ENCODE measurements around the gene CFAP46.
"Not testable (repeated sequence)": the region's sequence is repeated elsewhere in the genome, so short reads cannot be mapped to it uniquely, and the experiment has no call there.

Gene CFAP46

DNA sequence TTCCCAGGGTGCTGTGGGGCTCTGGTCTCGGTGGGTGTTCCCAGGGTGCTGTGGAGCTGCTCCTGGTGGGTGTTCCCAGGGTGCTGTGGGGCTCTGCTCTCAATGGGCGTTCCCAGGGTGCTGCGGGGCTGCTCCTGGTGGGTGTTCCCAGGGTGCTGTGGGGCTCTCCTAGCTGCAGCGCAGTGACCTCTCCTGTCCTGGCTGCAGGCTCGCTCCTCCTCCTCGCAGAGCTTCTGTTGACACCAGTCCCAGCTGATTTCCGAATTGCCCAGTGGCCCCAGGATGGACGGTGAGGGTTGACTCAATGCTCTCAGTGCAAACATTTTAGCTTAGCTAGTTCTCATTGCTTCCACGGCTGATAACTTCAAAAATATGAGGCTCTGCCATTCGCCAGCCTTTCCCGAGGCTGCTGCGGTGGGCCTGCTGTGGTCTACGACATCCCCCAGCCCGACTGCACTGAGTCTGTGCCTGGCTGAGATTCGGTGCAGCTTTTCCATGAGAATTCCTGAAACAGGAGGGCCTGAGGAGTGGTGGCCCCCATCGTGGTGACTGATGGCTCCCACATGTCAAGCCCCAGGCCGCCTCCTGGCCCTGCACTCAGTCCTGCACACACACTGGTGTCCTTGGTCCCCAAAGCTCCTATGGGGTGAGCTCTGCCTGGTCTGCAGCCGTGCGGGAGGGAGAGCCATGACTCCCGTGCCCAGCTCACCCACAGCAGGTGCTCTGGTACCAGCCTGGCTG is 98.1 kb downstream of the CFAP46 start:
- no peak for DNase-seq (ENCODE audit: low spot score)

DNA sequence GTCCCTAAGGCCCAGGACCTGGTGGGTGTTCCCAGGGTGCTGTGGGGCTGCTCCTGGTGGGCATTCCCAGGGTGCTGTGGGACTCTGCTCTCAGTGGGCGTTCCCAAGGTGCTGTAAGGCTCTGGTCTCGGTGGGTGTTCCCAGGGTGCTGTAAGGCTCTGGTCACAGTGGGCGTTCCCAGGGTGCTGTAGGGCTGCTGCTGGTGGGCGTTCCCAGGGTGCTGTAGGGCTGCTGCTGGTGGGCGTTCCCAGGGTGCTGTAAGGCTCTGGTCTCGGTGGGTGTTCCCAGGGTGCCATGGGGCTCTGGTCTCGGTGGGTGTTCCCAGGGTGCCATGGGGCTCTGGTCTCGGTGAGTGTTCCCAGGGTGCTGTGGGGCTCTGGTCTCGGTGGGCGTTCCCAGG is 99.1 kb downstream of the CFAP46 start:
- DNase-seq (ENCODE audit: low spot score) = not testable (repeated sequence)

DNA sequence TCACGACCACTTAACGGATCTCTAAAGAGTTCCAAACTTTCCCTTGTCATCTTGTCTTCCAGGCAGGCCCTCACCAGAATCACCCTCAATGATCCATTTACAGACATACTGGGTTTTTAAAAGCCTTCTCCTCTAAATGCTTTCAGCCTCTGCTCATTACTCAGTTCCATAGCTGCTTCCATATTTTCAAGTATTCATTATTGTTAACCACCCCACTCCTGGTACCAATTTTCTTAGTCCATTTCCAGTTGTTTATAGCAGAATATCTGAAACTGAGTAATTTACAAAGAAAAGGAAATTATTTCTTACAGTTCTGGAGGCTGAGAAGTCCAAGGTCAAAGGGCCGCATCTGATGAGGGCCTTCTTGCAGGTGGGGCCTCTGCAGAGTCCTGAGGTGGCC is 100.0 kb downstream of the CFAP46 start:
- DNase-seq (ENCODE audit: low spot score) = no peak

DNA sequence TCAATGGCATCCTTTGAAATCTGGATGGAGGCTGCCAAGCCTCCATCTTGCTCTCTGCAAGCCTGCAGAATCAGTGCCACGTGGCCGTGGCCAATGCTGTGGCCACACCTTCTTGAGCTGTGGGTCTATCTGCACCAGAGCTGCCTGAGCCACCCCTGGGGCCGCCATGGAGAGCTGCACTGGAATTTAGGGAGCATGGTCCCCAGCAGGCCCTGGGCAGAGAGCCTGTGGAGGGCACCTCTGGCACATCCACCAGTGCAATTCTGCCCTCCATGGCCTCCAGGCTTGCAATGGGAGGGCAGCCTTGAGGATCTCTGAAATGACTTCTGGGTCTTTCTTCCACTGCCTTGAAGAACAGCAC is 100.8 kb downstream of the CFAP46 start:
- DNase-seq (ENCODE audit: low spot score) = no peak

DNA sequence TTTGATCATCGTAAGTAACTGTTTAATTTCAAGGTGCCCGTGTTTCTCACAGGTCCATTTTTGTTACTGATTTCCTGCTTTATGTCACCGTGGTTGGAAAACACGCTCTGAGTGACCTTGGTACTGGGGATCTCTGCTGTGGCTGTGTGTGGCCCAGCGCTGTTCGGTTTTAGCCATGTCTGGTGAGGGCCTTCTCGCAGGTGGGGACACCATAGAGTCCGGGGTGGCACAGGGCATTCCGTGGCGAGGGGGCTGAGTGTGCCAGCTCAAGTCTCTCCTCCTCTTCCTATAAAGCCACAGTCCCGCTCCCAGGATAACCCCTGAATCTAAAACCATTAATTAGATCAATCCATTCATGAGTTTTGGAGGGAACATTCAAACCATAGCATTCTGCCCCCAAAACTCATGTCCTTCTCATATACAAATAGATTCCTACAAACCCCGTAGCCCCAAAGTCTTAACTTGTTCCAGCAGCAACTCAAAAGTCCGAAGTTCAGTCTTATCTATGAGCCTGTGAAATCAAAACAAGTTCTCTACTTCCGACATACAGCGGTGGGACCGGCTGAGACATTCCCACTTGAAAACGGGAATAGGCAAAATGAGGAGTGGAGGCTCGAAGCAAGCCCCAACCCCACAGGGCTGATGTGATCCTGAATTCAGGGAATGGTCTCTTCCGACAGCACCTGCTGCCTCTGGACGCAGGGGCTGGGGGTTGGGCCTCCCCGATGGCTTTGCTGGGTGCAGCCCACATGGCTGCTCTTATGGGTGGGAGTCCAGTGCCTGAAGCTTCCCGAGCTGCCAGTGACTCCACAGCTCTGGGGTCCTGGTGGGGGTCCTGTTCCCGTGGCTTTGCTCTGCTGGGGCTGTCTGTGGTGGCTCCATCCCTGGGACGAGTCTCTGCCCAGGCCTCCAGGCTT is 101.4 kb downstream of the CFAP46 start:
- no peak for DNase-seq (ENCODE audit: low spot score)

DNA sequence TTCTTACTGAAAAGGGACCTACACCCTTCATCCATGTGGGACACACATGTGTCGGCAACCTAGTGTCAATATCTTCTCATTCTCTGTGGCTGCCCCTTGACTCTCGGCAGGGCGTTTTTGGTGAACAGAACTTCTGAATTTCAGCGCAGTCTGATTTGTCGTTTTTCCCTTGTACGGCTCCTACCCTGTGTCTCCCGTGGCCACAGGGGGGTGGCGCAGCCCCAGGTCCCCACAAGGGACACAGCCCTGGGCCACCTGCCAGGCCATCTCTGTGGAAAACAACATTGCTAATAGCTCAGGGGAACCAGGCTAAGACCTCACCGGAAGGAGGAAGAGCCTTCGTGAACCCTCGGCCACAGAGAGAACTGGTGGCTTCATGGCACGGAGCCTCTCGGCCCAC is 103.3 kb downstream of the CFAP46 start:
- no peak for DNase-seq (ENCODE audit: low spot score)

DNA sequence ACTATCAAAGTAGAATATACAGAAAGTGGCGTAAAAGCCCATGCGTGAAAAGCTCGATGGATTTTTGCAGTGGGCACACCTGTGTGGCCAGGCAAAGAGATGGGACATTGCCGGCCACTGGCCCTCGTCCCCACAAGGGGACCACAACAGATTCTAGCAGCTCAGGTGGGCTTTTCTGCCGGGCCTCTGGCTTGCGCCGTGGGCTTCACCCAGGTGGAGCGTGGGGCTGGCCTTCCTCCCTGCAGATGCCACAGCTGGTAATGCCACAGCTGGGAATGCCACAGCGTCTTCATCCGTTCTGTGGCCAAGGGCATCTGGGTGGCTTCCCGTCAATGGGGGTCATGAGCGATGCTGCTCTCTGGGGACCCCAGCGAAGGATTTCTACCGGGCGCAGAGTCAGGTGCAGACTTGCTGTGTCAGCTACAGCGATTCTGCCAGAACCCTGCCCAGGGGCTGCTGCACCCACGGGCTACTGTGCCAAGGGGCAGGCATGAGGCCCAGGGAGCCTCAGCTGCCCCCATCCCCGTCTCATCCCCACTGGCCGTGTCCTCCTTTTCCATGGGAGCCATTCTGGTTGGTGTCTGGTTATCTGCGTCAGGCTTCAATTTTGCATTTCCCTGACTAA is 103.9 kb downstream of the CFAP46 start:
- DNase-seq (ENCODE audit: low spot score) = no peak

DNA sequence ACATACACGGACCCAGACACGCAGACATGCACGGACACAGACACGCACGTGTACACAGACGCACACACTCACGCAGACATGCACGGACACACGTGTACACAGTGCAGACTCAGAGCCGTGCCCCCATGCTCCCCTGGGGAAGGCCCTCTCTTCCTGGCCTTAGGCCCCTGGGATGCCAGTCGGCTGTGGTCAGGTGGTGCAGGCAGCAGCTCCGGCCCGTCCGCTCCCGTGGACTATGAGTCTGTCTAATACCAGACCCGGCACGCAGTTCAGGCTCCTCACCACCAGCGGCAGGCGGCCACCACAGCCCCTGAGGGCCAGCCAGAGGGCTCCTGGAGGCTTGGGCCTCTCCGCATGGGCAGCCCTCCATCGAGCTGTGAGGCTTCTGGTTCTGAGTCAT is 104.5 kb downstream of the CFAP46 start:
- no peak for DNase-seq (ENCODE audit: low spot score)

DNA sequence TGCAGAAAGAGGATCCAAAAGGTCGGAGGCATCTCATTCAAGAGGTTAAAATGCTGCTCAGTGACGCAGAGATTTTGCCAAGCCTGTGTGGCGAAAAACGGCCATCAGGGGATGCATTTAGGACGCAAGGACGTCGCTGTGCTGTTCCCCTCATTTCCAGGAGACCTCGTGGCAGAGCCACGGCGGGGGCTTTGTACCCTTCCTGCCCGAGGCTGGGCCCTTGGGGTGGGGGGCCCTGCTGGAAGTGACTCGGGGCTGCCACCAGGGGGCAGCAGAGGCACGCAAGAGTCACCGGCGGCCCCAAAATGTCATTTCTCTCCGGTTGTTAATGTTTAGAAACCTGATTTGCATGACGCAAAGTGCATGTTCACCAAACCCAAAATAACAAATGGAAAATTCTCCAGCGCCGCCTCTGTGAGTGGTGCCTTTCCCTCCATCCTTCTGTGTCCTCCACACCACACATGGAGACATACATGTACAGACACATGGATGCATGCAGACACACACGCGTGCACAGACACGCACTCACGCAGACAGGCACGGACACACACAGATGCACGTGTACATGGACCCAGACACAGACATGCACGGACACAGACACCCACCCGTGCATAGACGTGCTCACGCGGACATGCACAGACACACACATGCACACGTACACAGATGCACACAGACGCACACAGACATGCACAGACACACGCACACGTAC is 105.4 kb downstream of the CFAP46 start:
- DNase-seq (ENCODE audit: low spot score) = peak; percentile 24

DNA sequence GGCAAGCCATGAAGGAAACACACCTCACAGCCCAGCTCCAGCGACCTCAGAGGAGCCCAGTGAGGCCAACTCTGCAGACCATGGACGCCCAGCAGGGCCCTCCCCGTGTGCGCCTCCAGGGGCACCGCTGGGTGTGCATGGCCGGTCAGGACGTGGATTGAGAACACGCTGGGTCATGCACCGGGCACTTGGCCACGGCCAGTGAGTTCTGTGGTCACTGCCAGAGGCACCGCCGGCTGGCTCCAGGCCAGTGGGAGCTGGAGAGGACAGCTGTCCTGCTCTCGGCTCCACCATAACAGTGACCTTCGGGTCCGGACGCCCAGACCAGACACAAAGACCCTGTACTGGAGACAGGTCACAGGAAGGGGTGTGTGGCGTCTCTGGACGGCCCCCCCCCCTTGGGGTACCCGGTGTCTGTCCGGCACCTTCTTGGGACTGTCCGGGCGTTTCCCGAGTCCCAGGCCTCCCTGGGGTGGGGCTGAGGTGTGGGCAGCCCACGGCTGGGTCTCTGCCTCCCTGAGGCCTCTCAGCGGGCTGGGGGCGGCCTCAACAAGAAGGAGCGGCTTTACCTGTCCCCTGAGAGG is 106.0 kb downstream of the CFAP46 start:
- peak; percentile 18 for DNase-seq (ENCODE audit: low spot score)

DNA sequence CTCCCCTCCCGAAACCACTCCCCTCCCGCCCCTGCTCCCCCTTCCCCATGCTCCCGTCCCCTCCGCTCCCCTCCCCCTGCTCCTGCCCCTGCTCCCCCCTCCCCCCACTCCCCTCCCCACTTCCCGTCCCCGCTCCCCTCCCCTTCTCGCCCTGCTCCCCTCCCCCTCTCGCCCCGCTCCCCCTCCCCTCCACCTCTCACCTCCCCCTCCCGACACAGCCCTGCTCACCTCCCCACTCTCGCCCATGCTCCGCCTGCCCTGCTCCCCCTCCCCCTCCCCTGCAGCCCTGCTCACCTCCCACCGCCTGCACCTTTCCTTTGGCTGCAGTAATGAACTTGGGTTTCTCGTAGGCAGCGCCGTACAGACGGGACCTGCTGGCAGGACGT is 106.5 kb downstream of the CFAP46 start:
- no peak for DNase-seq (ENCODE audit: low spot score)

DNA sequence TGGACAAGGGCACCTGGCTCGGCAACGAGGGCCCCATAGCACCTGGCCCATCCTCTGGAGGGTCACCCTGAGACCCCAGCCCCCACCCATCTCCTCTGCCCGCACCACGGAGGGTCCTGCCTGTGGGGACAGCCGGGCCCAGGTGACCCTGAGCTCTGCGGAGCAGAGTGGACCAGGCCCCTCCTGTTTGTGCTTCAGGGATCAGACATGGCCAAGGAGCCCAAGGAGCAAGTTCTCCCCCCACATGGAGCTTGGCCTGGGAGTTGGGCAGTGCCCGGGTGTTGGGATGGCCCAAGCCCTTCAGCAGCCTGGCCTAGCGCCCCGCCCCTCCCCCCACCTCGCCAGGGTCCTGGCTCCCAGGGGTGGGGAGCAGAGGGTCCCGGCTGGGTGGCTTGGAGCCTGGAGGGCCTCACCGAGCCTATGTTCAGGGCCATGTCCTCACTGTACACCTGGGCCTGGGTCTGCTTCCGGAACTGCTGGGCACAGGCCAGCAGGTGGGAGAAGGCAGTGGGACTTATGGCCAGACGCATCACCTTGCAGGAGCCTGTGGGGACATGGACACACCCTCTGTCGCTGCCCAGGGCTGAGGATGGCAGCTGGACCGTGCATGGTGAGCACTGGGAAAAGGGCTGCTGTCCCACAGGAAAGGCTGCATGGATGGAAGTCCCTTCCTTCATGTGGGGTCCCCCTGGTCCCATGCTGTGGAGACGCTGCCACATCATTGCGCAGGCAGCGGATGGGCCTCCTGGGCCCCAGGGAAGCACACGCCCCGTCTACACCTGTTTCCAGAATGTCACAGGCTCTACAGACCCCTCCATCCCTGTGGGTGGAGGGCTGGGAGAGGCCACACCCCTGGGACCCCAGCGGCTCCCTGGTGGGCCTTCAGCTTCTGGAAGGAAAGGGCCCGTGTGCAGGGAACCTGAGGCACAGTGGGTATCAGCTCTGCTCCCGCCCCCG is 107.2 kb downstream of the CFAP46 start:
- no peak for DNase-seq (ENCODE audit: low spot score)

DNA sequence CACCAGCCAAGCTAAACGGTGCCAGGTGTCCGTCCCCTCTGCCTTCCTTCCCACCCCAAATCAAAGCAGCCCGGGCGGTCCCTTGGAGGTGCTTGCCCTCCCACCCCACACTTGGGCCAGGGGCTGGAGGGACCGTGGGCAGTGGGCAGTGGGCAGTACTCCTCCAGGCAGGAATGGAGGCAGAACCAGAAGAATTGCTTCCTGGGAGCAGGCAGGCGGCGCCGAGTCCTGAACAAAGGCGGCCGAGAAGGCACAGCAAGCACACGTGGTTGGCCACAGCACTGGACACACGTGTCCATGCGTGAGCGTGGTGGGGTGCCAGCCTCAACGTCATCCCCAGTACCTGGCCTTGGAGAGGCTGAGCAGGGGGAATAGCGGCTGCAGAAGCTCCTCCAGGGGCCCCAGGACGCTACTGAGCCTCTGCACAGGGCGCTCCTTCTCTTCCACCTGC is 108.0 kb downstream of the CFAP46 start:
- DNase-seq (ENCODE audit: low spot score) = no peak

DNA sequence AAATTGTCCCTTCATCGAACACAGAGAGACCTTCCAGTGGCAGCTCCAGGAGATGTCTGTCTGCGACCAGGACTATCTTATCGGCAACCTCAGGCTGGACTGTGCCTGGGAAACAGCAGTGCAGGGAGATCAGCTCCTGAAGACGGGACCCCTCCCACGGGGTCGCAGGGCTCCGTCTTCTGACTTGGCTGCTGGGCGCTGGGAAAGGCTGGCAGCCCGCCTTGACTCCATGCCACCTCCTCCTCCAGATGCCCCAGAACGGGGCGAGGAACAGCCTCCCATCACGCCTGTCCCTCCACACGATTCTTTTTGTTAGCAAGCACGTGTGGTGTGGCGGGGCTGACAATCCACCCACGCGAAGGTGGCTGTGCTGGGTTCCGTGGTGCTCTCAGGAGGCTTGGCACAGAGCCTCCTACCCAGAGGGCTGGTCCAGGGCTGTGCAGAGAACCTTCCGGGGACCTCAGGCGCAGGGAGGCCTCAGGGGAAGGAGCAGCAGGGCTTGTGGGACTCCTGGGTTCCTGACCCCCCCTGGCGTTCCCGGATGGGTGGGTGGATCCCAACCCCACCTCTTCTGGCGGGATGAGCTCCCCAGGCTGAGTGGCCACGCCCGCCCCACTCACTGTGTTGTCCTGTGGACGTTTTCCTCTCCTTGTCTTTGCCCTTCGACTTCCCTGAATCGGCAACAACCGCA is 108.8 kb downstream of the CFAP46 start:
- no peak for DNase-seq (ENCODE audit: low spot score)

DNA sequence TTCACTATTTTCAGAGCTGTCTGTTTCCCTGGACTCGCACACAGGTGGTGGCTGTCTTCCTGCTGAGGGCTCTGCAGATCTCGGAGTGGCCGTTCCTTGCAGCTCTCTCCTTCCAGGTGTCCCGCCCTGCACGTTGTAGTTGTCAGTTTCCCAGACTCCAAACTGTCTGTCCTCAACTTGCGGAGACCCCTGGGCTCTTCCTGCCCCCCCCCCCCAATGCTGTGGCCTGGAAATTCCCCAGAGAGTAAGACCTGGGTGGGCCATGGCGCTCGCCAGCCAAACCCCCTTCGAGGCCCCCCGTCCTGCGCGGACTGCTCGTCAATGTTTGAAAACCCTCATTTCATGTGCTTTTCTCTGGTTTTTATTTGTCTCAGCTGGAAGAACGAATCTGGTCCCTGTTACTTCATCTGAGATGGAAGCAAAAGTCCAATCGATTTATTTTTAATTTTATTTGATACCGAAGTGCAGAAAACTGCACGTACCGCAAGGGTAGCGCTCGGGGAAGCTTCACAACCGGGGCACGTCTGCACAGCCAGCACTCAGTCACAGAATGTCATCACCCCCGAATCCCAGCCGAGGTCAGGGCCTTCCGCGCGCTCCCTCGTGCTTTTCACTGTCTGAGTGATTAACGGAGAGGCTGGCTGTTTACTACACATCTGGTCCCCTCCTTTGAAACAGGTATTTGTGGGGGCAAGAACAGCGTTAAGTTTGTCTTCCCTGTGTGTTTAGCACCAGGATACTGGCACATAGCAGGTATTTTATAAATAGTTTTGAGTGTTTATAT is 110.0 kb downstream of the CFAP46 start:
- DNase-seq (ENCODE audit: low spot score) = no peak

DNA sequence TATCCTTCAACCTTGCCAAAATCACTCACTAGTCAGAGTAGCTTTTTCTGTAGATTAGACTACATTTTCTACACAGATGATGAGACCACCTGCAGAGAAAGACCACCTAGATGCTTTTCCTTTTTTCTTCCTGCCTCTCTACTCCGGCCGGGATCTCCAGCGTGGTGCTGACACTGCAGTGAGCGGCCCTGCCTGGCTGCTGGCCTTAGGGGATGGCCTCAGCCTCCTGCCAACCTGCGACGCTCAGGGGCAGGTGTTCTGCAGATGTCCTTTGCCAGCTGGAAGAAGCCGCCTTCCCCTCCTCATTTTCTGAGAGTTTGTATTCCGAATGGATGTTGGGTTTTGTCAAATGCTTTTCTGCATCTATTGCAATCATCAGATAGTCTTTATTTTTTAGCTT is 113.0 kb downstream of the CFAP46 start:
- DNase-seq (ENCODE audit: low spot score) = no peak

DNA sequence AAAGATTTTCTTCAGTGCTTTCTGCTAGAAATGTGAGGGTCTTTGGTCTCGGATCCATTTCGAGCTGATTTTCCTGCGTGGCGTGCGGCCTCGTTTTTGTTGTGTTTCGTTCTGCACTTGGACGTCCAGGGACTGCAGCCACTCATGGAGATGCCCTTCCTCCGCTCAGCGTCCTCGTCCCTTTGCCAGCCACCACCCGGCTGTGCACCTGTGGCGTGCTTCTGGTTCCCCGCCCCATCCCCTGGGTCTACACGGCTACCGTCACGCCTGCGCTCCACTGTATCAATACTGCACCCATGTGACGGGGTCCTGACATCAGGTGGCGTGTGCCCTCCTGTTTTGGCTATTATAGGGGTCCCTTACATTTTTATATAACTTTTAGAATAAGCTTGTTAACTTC is 113.7 kb downstream of the CFAP46 start:
- no peak for DNase-seq (ENCODE audit: low spot score)

DNA sequence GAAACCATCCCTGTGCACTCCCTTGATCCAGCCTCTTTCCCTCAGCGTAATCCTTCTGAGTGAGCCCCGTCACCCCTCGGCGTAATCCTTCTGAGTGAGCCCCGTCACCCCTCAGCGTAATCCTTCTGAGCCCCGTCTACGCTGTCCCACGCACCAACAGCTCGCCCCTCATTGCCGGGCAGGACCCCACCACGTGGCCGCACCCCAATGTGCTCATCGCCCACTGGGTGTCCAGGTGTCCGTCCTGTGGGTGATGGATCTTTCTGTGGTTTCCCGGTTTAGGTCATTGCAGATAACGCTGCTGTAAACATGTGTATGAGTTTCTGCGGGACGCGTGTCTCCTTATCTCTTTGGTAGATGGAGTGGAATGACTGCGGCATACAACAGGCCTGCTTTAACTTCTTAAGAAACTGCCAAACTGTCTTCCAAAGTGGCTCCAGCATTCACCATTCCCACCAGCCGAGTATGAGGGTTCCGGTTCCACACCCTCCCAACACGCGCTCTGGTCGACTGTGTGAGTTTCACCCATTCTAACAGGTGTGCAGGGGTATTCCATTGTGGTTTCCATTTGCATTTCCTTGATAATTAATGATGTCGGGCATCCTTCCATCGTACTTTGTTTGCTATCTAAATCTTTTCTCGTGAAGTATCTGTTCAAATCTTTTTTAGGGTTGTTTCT is 114.4 kb downstream of the CFAP46 start:
- DNase-seq (ENCODE audit: low spot score) = no peak

DNA sequence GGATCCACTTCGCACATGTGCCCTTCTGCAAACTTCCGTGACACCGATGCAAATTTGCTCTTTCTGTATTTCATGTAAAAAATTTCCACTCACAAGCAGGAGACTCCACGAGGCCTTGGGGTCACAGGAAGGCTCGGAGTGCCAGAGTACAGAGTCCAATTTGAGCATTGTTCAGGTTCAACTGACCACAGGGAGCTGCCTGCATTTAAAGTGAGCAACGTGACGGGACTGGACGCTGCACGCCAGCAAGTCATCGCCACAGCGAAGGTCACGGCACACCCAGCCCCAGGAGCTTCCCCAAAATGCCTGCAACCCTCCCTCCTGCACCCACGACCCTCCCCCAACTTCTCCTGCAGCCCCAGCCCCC is 115.0 kb downstream of the CFAP46 start:
- DNase-seq (ENCODE audit: low spot score) = no peak

Measured in pons (tissue), 1 donor.